WTC11 (cell line): ENCODE data around the gene ZNF592.

Experiments
- ATF3 ChIP-seq: sonication (generic); formaldehyde crosslinking; conservative IDR thresholded peaks from 2 replicates; pipeline ENCODE4 v1.8.1; 2022; ENCODE audit warnings: mild to moderate bottlenecking, missing genetic modification reagents
- CTCF ChIP-seq: fragments of 200-600 bp; IDR thresholded peaks from 2 replicates; pipeline ENCODE4 v1.8.0; 2022; ENCODE audit warnings: antibody characterized with exemption
- FOXJ3 ChIP-seq: sonication (generic); formaldehyde crosslinking; IDR thresholded peaks from 2 replicates; pipeline ENCODE4 v1.9.0; 2021; ENCODE audit warnings: missing genetic modification reagents, mild to moderate bottlenecking, borderline replicate concordance
- HMGXB4 ChIP-seq: sonication (generic); formaldehyde crosslinking; IDR thresholded peaks from 2 replicates; pipeline ENCODE4 v1.8.1; 2023; ENCODE audit warnings: mild to moderate bottlenecking, moderate library complexity, missing genetic modification reagents

GRCh38 chr15:84727429-84727828, 21.0 kb upstream of the ZNF592 start:
- TF ChIP-seq FOXJ3 (CRISPR knock-in tag) = no peak
- TF ChIP-seq ATF3 (CRISPR knock-in tag) = no peak
- no peak for TF ChIP-seq HMGXB4
- no peak for TF ChIP-seq CTCF
